Endometrial microvascular endothelial cells (primary cell): ENCODE data around the gene RNF207. TPM values are rescaled to one million over a fixed set of nuclear protein-coding genes. Genes with fewer than 3 reads are reported as not detected.

Experiments
- total RNA-seq: library from RNA; depleted of rRNA; stranded (reverse); fragments of >200 nt; gene quantifications from one replicate; pipeline ENCODE4 v1.2.3, GENCODE V29; 2015; ENCODE audit errors: inconsistent ontology term

Gene RNF207
- total RNA-seq, 1 donor from 2014 or later: 13.6 TPM

Other genes with a start within 250 kb of the RNF207 start
- gene NPHP4, start 213.7 kb upstream of the RNF207 start, total RNA-seq: 4.2 TPM
- 4.2 TPM for gene KCNAB2, start 160.2 kb upstream of the RNF207 start, total RNA-seq
- not detected for gene CHD5, start 25.8 kb upstream of the RNF207 start, total RNA-seq
- 108 TPM for gene RPL22, start 6.5 kb upstream of the RNF207 start, total RNA-seq
- gene ICMT, start 29.8 kb downstream of the RNF207 start, total RNA-seq: 140 TPM
- not detected for gene HES3, start 38.1 kb downstream of the RNF207 start, total RNA-seq
- 2.2 TPM for gene GPR153, start 55.0 kb downstream of the RNF207 start, total RNA-seq
- 101 TPM for gene ACOT7, start 187.6 kb downstream of the RNF207 start, total RNA-seq
- 31.5 TPM for gene HES2, start 213.8 kb downstream of the RNF207 start, total RNA-seq
- 0.46 TPM for gene ESPN, start 218.7 kb downstream of the RNF207 start, total RNA-seq